A673 (cell line): ENCODE data around the gene PPM1K.

Experiments
- CTCF ChIP-seq: fragments of 300-800, 200-600 bp; sonication (generic); conservative IDR thresholded peaks from 2 replicates; pipeline ENCODE4 v1.5.1; 2017; ENCODE audit warnings: low read depth, mild to moderate bottlenecking, antibody characterized with exemption, low read length, moderate library complexity, mixed read lengths
- EZH2 ChIP-seq: fragments of 200-600 bp; sonication (generic); IDR thresholded peaks from 2 replicates; pipeline ENCODE4 v1.6.1; 2017; ENCODE audit warnings: borderline replicate concordance, low read depth, mild to moderate bottlenecking, mixed read lengths, antibody characterized with exemption, low read length; ENCODE audit not compliant: poor library complexity, severe bottlenecking

DNA sequence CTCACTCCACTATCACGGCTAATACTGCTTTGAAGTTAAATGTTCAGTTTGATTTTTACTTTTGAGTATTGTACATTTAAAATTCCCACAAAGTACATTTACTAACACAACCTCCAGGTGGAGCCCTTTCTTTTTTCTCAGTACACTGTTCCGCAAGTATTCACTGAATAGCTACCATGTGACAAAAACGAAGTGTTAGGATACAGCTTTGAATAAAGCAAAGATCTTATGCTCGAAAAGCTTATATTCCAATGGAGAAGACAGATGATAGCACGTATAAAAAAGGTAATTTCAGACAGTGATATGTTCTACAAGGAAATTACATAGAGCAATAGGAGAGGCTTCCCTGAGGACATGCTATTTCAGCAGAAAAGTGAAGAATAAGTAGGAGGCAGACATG, 65.3 kb downstream of the PPM1K start:
- TF ChIP-seq CTCF (peak; percentile 57; the same call in 1 of the 2 replicates), EZH2 (no peak)
